H9 (cell line): ENCODE data around the gene S100A3. TPM values are rescaled to one million over a fixed set of nuclear protein-coding genes. Genes with fewer than 3 reads are reported as not detected.
A peak's percentile ranks its signal among the peaks of the same experiment; 100 is the strongest.

Experiments
- DNase-seq: peaks from one replicate; pipeline ENCODE4 v3.0.0-alpha.2; 2017
- H2AFZ ChIP-seq: one replicate; pipeline ENCODE4 v1.6.1; 2013; ENCODE audit warnings: mild to moderate bottlenecking, low read length, control low read depth, moderate library complexity
- H2AK5ac ChIP-seq: 2 replicates; pipeline ENCODE4 v1.6.1; 2013; ENCODE audit warnings: low read length, control low read depth, mixed read lengths; ENCODE audit not compliant: insufficient read length
- H2BK120ac ChIP-seq: one replicate; pipeline ENCODE4 v1.6.1; 2013; ENCODE audit warnings: low read depth, mild to moderate bottlenecking, low read length, control low read depth, inconsistent platforms; ENCODE audit not compliant: poor library complexity, severe bottlenecking
- H2BK12ac ChIP-seq: 2 replicates; pipeline ENCODE4 v1.6.1; 2013; ENCODE audit warnings: low read length, control low read depth, mixed read lengths, low read depth; ENCODE audit not compliant: insufficient read length
- H2BK15ac ChIP-seq: 2 replicates; pipeline ENCODE4 v1.6.1; 2013; ENCODE audit warnings: low read depth, low read length, control low read depth
- H2BK20ac ChIP-seq: one replicate; pipeline ENCODE4 v1.6.1; 2013; ENCODE audit warnings: low read depth, mild to moderate bottlenecking, low read length, control low read depth, inconsistent platforms; ENCODE audit not compliant: poor library complexity, severe bottlenecking
- H2BK5ac ChIP-seq: 2 replicates; pipeline ENCODE4 v1.6.1; 2013; ENCODE audit warnings: low read length, control low read depth, mixed read lengths; ENCODE audit not compliant: insufficient read length
- H3K14ac ChIP-seq: 2 replicates; pipeline ENCODE4 v1.6.1; 2013; ENCODE audit warnings: low read length, control low read depth; ENCODE audit not compliant: insufficient read depth
- H3K18ac ChIP-seq: 2 replicates; pipeline ENCODE4 v1.6.1; 2013; ENCODE audit warnings: low read depth, mild to moderate bottlenecking, mixed read lengths, low read length, control low read depth; ENCODE audit not compliant: insufficient read length
- H3K23ac ChIP-seq: 2 replicates; pipeline ENCODE4 v1.6.1; 2013; ENCODE audit warnings: low read length, control low read depth, mixed read lengths, low read depth; ENCODE audit not compliant: insufficient read length
- H3K23me2 ChIP-seq: 2 replicates; pipeline ENCODE4 v1.6.1; 2013; ENCODE audit warnings: low read depth, mild to moderate bottlenecking, mixed read lengths, low read length, control low read depth; ENCODE audit not compliant: insufficient read length, poor library complexity, severe bottlenecking
- H3K27ac ChIP-seq: 2 replicates; pipeline ENCODE4 v1.5.1; 2013; ENCODE audit warnings: low read length, control low read depth, mixed read lengths, low read depth; ENCODE audit not compliant: insufficient read length
- H3K27me3 ChIP-seq: 2 replicates; pipeline ENCODE4 v1.6.1; 2013; ENCODE audit warnings: low read length, control low read depth, inconsistent platforms; ENCODE audit not compliant: insufficient read depth
- H3K4ac ChIP-seq: 2 replicates; pipeline ENCODE4 v1.6.1; 2013; ENCODE audit warnings: low read depth, mild to moderate bottlenecking, control low read depth, inconsistent platforms, low read length, moderate library complexity
- H3K4me1 ChIP-seq: 2 replicates; pipeline ENCODE4 v1.6.1; 2013; ENCODE audit warnings: low read length, control low read depth, inconsistent platforms; ENCODE audit not compliant: insufficient read depth
- H3K4me2 ChIP-seq: 2 replicates; pipeline ENCODE4 v1.6.1; 2013; ENCODE audit warnings: low read length, control low read depth, mixed read lengths; ENCODE audit not compliant: insufficient read length, insufficient read depth
- H3K56ac ChIP-seq: 2 replicates; pipeline ENCODE4 v1.6.1; 2013; ENCODE audit warnings: low read depth, mild to moderate bottlenecking, mixed read lengths, low read length, control low read depth; ENCODE audit not compliant: insufficient read length
- H3K79me1 ChIP-seq: 2 replicates; pipeline ENCODE4 v1.6.1; 2013; ENCODE audit warnings: low read depth, mild to moderate bottlenecking, moderate library complexity, low read length, control low read depth, inconsistent platforms; ENCODE audit not compliant: insufficient read depth, poor library complexity, severe bottlenecking
- H3K79me2 ChIP-seq: 2 replicates; pipeline ENCODE4 v1.6.1; 2013; ENCODE audit warnings: low read length, control low read depth, inconsistent platforms; ENCODE audit not compliant: insufficient read depth
- H3K9ac ChIP-seq: 2 replicates; pipeline ENCODE4 v1.6.1; 2013; ENCODE audit warnings: low read length, control low read depth, mixed read lengths; ENCODE audit not compliant: insufficient read length; ENCODE audit errors: extremely low read depth
- H3K9me3 ChIP-seq: one replicate; pipeline ENCODE4 v1.6.1; 2013; ENCODE audit warnings: low read depth, low read length, inconsistent platforms; ENCODE audit not compliant: control insufficient read depth
- H3T11ph ChIP-seq: one replicate; pipeline ENCODE4 v1.6.1; 2013; ENCODE audit warnings: mild to moderate bottlenecking, low read length, control low read depth, inconsistent platforms
- H4K20me1 ChIP-seq: one replicate; pipeline ENCODE4 v1.6.1; 2013; ENCODE audit not compliant: control insufficient read depth, insufficient read length, insufficient read depth
- H4K5ac ChIP-seq: 2 replicates; pipeline ENCODE4 v1.6.1; 2013; ENCODE audit warnings: low read depth, mild to moderate bottlenecking, mixed read lengths, low read length, control low read depth; ENCODE audit not compliant: insufficient read length
- H4K8ac ChIP-seq: replicated peaks from 2 replicates; pipeline ENCODE4 v1.6.1; 2013; ENCODE audit warnings: low read length, control low read depth, mixed read lengths, low read depth; ENCODE audit not compliant: insufficient read length
- H4K91ac ChIP-seq: 2 replicates; pipeline ENCODE4 v1.6.1; 2013; ENCODE audit warnings: low read depth, mild to moderate bottlenecking, moderate library complexity, mixed read lengths, low read length, control low read depth; ENCODE audit not compliant: insufficient read length
- H3K27ac Mint-ChIP-seq, 3 experiments: 2 replicates in 2 of 3; 3 replicates in 1 of 3; pipeline ENCODE4 v1.8.0; 2020 to 2021; ENCODE audit warnings: mixed read lengths in 3 of 3, mild to moderate bottlenecking in 1 of 3, moderate library complexity in 1 of 3
- H3K27me3 Mint-ChIP-seq: 2 replicates; pipeline ENCODE4 v1.8.0; 2021; ENCODE audit warnings: low read depth, mild to moderate bottlenecking, moderate library complexity, mixed read lengths
- H3K36me3 Mint-ChIP-seq, 3 experiments: 2 replicates in 2 of 3; 3 replicates in 1 of 3; pipeline ENCODE4 v1.8.0; 2020 to 2021; ENCODE audit warnings: low read depth in 3 of 3, mixed read lengths in 3 of 3; ENCODE audit not compliant: insufficient read depth in 1 of 3
- H3K4me1 Mint-ChIP-seq, 2 experiments: 2 replicates each; pipeline ENCODE4 v1.8.0; 2020; ENCODE audit warnings: mixed read lengths in 2 of 2
- H3K4me3 Mint-ChIP-seq, 2 experiments: 2 replicates in 1 of 2; 3 replicates in 1 of 2; pipeline ENCODE4 v1.8.0; 2020 to 2021; ENCODE audit warnings: mild to moderate bottlenecking in 2 of 2, mixed read lengths in 2 of 2, moderate library complexity in 1 of 2
- H3K9me3 Mint-ChIP-seq, 2 experiments: 2 replicates in 1 of 2; 3 replicates in 1 of 2; pipeline ENCODE4 v1.8.0; 2020; ENCODE audit warnings: mild to moderate bottlenecking in 2 of 2, mixed read lengths in 2 of 2, moderate library complexity in 1 of 2
- CTCF ChIP-seq: fragments of 200-600 bp; sonication (generic); conservative IDR thresholded peaks from 3 replicates; pipeline ENCODE4 v1.8.0; 2021; ENCODE audit warnings: antibody characterized with exemption, mild to moderate bottlenecking
- WGBS: extraction: QIAGEN DNeasy Blood & Tissue Kit; methylation state at CpG from one replicate; pipeline ENCODE4 v1.1.7; 2013; ENCODE audit warnings: missing lambda C conversion rate, low lambda C conversion rate, mixed read lengths; ENCODE audit not compliant: insufficient read length; ENCODE audit errors: extremely low coverage; 5-methylcytosine and 5-hydroxymethylcytosine counted together
- total RNA-seq: library from RNA; stranded (reverse); gene quantifications from 2 replicates; pipeline ENCODE4 v1.2.1, GENCODE V29; 2021

The S100A3 gene
- total RNA-seq, 1 experiment from 2014 or later = not detected

- Histone ChIP-seq H3K27ac (no peak overlapping the region), H3K56ac (no peak overlapping the region), H2BK120ac (no peak overlapping the region), H3K14ac (no peak overlapping the region), H4K8ac (no peak overlapping the region), H3K4ac (no peak overlapping the region), H2AK5ac (no peak overlapping the region), H3K23me2 (no peaks in the 10 kb centered on the region), H3T11ph (no peak overlapping the region), H4K91ac (no peak overlapping the region), H3K79me1 (no peaks in the 10 kb centered on the region), H3K23ac (no peak overlapping the region), H3K18ac (no peak overlapping the region), H2BK15ac (no peak overlapping the region), H2BK20ac (no peak overlapping the region), H3K4me1 (no peaks in the 10 kb centered on the region; the same call in 1 of the 2 replicates), H2BK5ac (no peak overlapping the region), H2BK12ac (no peak overlapping the region), H4K5ac (no peak overlapping the region), H3K27me3 (no peaks in the 10 kb centered on the region), H4K20me1 (peaks cover 3% of the 10 kb centered on the region), H3K9me3 (no peaks in the 10 kb centered on the region), H2AFZ (no peak overlapping the region), H3K4me2 (no peak overlapping the region), H3K9ac (no peak overlapping the region), H3K79me2 (no peaks in the 10 kb centered on the region)
- Mint-ChIP-seq H3K27me3 (peaks cover 13% of the 10 kb centered on the region), H3K27ac (peak overlapping the region in 1 of 3 experiments; percentile 55; a peak in 1 of 7 replicates), H3K36me3 (peaks cover 0 to 6% (median 0%) of the 10 kb centered on the region in 3 experiments; a peak in 2 of 7 replicates), H3K9me3 (peaks cover 12 to 15% of the 10 kb centered on the region in 2 experiments; a peak in 4 of 5 replicates), H3K4me1 (peaks cover 18% of the 10 kb centered on the region in 2 experiments), H3K4me3 (no peak overlapping the region)
- peak; percentile 83 for TF ChIP-seq CTCF
- WGBS = no CpG with 5 or more reads among the region's 3 CpGs
- DNase-seq = peak; percentile 81
These were observed 23.5 kb upstream of the S100A3 start for GRCh38 chr1:153572569-153573015.
